ENCODE measurements around the gene VPS13C.

VPS13C gene

GRCh38 chr15:61987824-61988223 is 72.4 kb downstream of the VPS13C start:
- H3K36me3 ChIP-seq (ENCODE audit: insufficient read depth, low read length): peaks cover 55% of the 10 kb centered on the region
- no peak for TF ChIP-seq EZH2 (IDR thresholded peaks at IDR 0.05; ENCODE audit: borderline replicate concordance, low read length)
- no peak for TF ChIP-seq CTCF (IDR thresholded peaks at IDR 0.05; ENCODE audit: low read length)
- no peaks in the 10 kb centered on the region for H3K79me2 ChIP-seq (ENCODE audit: insufficient read depth, low read length)
- H3K27me3 ChIP-seq (ENCODE audit: insufficient read depth, low read length): no peaks in the 10 kb centered on the region
- no peak overlapping the region for H3K4me3 ChIP-seq (ENCODE audit: low read depth, low read length, poor library complexity, severe bottlenecking)
- H3K9me2 ChIP-seq (ENCODE audit: low read depth, low read length): no peaks in the 10 kb centered on the region
- no peaks in the 10 kb centered on the region for H3K4me1 ChIP-seq (ENCODE audit: insufficient read depth, low read length, severe bottlenecking)
- no peaks in the 10 kb centered on the region for H3F3A ChIP-seq (ENCODE audit: insufficient read depth, low read length)
- H3K9ac ChIP-seq (ENCODE audit: low read length): no peak overlapping the region
- no peaks in the 10 kb centered on the region for H3K9me3 ChIP-seq (ENCODE audit: low read length)
- no peak overlapping the region for H3K27ac ChIP-seq (ENCODE audit: low read depth, low read length, poor library complexity, severe bottlenecking)
- H2AFZ ChIP-seq (ENCODE audit: low read length): no peak overlapping the region
- H3K4me2 ChIP-seq (ENCODE audit: low read length): no peak overlapping the region
- no peaks in the 10 kb centered on the region for H4K20me1 ChIP-seq (ENCODE audit: insufficient read depth, low read length)

GRCh38 chr15:61983081-61983480 is 77.2 kb downstream of the VPS13C start:
- Histone ChIP-seq H3K4me3 (ENCODE audit: low read depth, low read length, poor library complexity, severe bottlenecking) (no peak overlapping the region), H2AFZ (ENCODE audit: low read length) (no peak overlapping the region), H3K9me3 (ENCODE audit: low read length) (no peaks in the 10 kb centered on the region), H3K27ac (ENCODE audit: low read depth, low read length, poor library complexity, severe bottlenecking) (no peak overlapping the region), H3K9ac (ENCODE audit: low read length) (no peak overlapping the region), H3K36me3 (ENCODE audit: insufficient read depth, low read length) (peaks cover 63% of the 10 kb centered on the region), H3K4me2 (ENCODE audit: low read length) (no peak overlapping the region), H3F3A (ENCODE audit: insufficient read depth, low read length) (no peaks in the 10 kb centered on the region), H4K20me1 (ENCODE audit: insufficient read depth, low read length) (no peaks in the 10 kb centered on the region), H3K27me3 (ENCODE audit: insufficient read depth, low read length) (no peaks in the 10 kb centered on the region), H3K79me2 (ENCODE audit: insufficient read depth, low read length) (no peaks in the 10 kb centered on the region), H3K4me1 (ENCODE audit: insufficient read depth, low read length, severe bottlenecking) (no peaks in the 10 kb centered on the region), H3K9me2 (ENCODE audit: low read depth, low read length) (no peaks in the 10 kb centered on the region)
- no peak for TF ChIP-seq CTCF (IDR thresholded peaks at IDR 0.05; ENCODE audit: low read length)
- TF ChIP-seq EZH2 (IDR thresholded peaks at IDR 0.05; ENCODE audit: borderline replicate concordance, low read length): no peak

GRCh38 chr15:61978225-61978624 is 82.0 kb downstream of the VPS13C start:
- Histone ChIP-seq H3K9me2 (ENCODE audit: low read depth, low read length) (no peaks in the 10 kb centered on the region), H3K4me1 (ENCODE audit: insufficient read depth, low read length, severe bottlenecking) (no peaks in the 10 kb centered on the region), H4K20me1 (ENCODE audit: insufficient read depth, low read length) (no peaks in the 10 kb centered on the region), H3K36me3 (ENCODE audit: insufficient read depth, low read length) (peaks cover 60% of the 10 kb centered on the region), H3F3A (ENCODE audit: insufficient read depth, low read length) (no peaks in the 10 kb centered on the region), H3K79me2 (ENCODE audit: insufficient read depth, low read length) (no peaks in the 10 kb centered on the region), H3K4me2 (ENCODE audit: low read length) (no peak overlapping the region), H3K9me3 (ENCODE audit: low read length) (no peaks in the 10 kb centered on the region), H3K4me3 (ENCODE audit: low read depth, low read length, poor library complexity, severe bottlenecking) (no peak overlapping the region), H2AFZ (ENCODE audit: low read length) (no peak overlapping the region), H3K27ac (ENCODE audit: low read depth, low read length, poor library complexity, severe bottlenecking) (no peak overlapping the region), H3K9ac (ENCODE audit: low read length) (no peak overlapping the region), H3K27me3 (ENCODE audit: insufficient read depth, low read length) (no peaks in the 10 kb centered on the region)
- TF ChIP-seq CTCF (IDR thresholded peaks at IDR 0.05; ENCODE audit: low read length) (no peak), EZH2 (IDR thresholded peaks at IDR 0.05; ENCODE audit: borderline replicate concordance, low read length) (no peak)

Measured in OCI-LY1 (cell line).